Lower lobe of right lung (tissue), 2 donors: ENCODE results near the gene ADAM23. TPM values are rescaled to one million over a fixed set of nuclear protein-coding genes. Genes with fewer than 3 reads are reported as not detected.

Experiments used
- ATAC-seq, 2 donors: fragments of 200-7000 bp; cut with Tn5 transposase; one replicate each; pipeline ENCODE4 v1.9.1; 2020 to 2022; ENCODE audit warnings: mild to moderate bottlenecking in 2 of 2, moderate library complexity in 2 of 2
- DNase-seq: peaks from one replicate; pipeline ENCODE4 v3.0.0-alpha.2; 2020
- H3K27ac ChIP-seq: fragments of 200-600 bp; one replicate; pipeline ENCODE4 v1.8.0; 2022
- H3K27me3 ChIP-seq: fragments of 200-600 bp; one replicate; pipeline ENCODE4 v1.8.0; 2022; ENCODE audit warnings: low read depth
- H3K36me3 ChIP-seq: fragments of 200-600 bp; one replicate; pipeline ENCODE4 v1.8.0; 2022; ENCODE audit warnings: mild to moderate bottlenecking
- H3K4me1 ChIP-seq: fragments of 200-600 bp; one replicate; pipeline ENCODE4 v1.8.0; 2022
- H3K4me3 ChIP-seq: fragments of 200-600 bp; one replicate; pipeline ENCODE4 v1.8.0; 2022; ENCODE audit warnings: mild to moderate bottlenecking
- H3K9me3 ChIP-seq: fragments of 200-600 bp; one replicate; pipeline ENCODE4 v1.8.0; 2022
- CTCF ChIP-seq: fragments of 200-600 bp; IDR thresholded peaks from one replicate; pipeline ENCODE4 v1.8.0; 2022; ENCODE audit warnings: antibody characterized with exemption, mild to moderate bottlenecking
- intact Hi-C: fragments of 100-400 bp; cut with DNase I; formaldehyde crosslinking; loops from one replicate; pipeline ENCODE4 v1.11.0; 2022
- total RNA-seq: library from RNA; stranded (reverse); fragmentation: NEBNext Ultra II Directional; extraction: Animal tissue kit (Norgen Biotek cat#: 25700); gene quantifications from one replicate; pipeline ENCODE4 v1.2.1, GENCODE V29; 2021
- donor health status: DM: no; HTN: yes; CAD: no; lungs with severe emphysema.

ADAM23 gene
- total RNA-seq, 1 donor from 2014 or later: 2.5 TPM

- DNase-seq (no peak), ATAC-seq (no peak)
- no peaks in the 10 kb centered on the region for H3K4me1 ChIP-seq
- no peaks in the 10 kb centered on the region for H3K9me3 ChIP-seq
- H3K4me3 ChIP-seq: no peak overlapping the region
- no peak for TF ChIP-seq CTCF
- H3K27me3 ChIP-seq: no peaks in the 10 kb centered on the region
- intact Hi-C loops: no loop called here
- no peaks in the 10 kb centered on the region for H3K36me3 ChIP-seq
- H3K27ac ChIP-seq: no peak overlapping the region
These were observed 105.1 kb downstream of the ADAM23 start for GRCh38 chr2:206548383-206548782.

- TF ChIP-seq CTCF: no peak
- Histone ChIP-seq H3K9me3 (no peaks in the 10 kb centered on the region), H3K27ac (no peak overlapping the region), H3K27me3 (no peaks in the 10 kb centered on the region), H3K4me3 (no peak overlapping the region), H3K36me3 (no peaks in the 10 kb centered on the region), H3K4me1 (no peaks in the 10 kb centered on the region)
- intact Hi-C loops: no loop called here
- no peak for DNase-seq
- no peak for ATAC-seq
These were observed 112.4 kb downstream of the ADAM23 start for GRCh38 chr2:206555721-206556120.

GRCh38 chr2:206556357-206556949, 113.1 kb downstream of the ADAM23 start:
- intact Hi-C loops: no loop called here
- ATAC-seq (no peak), DNase-seq (no peak)
- H3K9me3 ChIP-seq: no peaks in the 10 kb centered on the region
- TF ChIP-seq CTCF: peak; percentile 42
- no peaks in the 10 kb centered on the region for H3K36me3 ChIP-seq
- H3K4me1 ChIP-seq: no peaks in the 10 kb centered on the region
- no peak overlapping the region for H3K27ac ChIP-seq
- no peak overlapping the region for H3K4me3 ChIP-seq
- H3K27me3 ChIP-seq: no peaks in the 10 kb centered on the region

- H3K36me3 ChIP-seq: no peaks in the 10 kb centered on the region
- no peak for TF ChIP-seq CTCF
- no peak for DNase-seq
- H3K27ac ChIP-seq: no peak overlapping the region
- H3K4me1 ChIP-seq: no peaks in the 10 kb centered on the region
- intact Hi-C loops: no loop called here
- H3K9me3 ChIP-seq: no peaks in the 10 kb centered on the region
- no peak overlapping the region for H3K4me3 ChIP-seq
- H3K27me3 ChIP-seq: no peaks in the 10 kb centered on the region
- no peak for ATAC-seq
These were observed 114.0 kb downstream of the ADAM23 start for GRCh38 chr2:206557321-206557720.

- intact Hi-C loops: no loop called here
- no peak for DNase-seq
- H3K9me3 ChIP-seq: no peaks in the 10 kb centered on the region
- TF ChIP-seq CTCF: no peak
- H3K4me1 ChIP-seq: no peaks in the 10 kb centered on the region
- no peak overlapping the region for H3K27ac ChIP-seq
- no peak for ATAC-seq
- no peaks in the 10 kb centered on the region for H3K36me3 ChIP-seq
- no peaks in the 10 kb centered on the region for H3K27me3 ChIP-seq
- H3K4me3 ChIP-seq: no peak overlapping the region
These were observed 115.2 kb downstream of the ADAM23 start for GRCh38 chr2:206558492-206558891.
